ENCODE data around the gene MAN2A1.
"Not testable (repeated sequence)": the region's sequence is repeated elsewhere in the genome, so short reads cannot be mapped to it uniquely, and the experiment has no call there.

Gene MAN2A1

GRCh38 chr5:109759306-109759705, 69.6 kb downstream of the MAN2A1 start:
- no peak for DNase-seq

GRCh38 chr5:109760130-109760529, 70.4 kb downstream of the MAN2A1 start:
- not testable (repeated sequence) for DNase-seq

- no peak for DNase-seq
These were observed 73.1 kb downstream of the MAN2A1 start for GRCh38 chr5:109762821-109763220.

- DNase-seq, result no peak
These were observed 77.7 kb downstream of the MAN2A1 start for GRCh38 chr5:109767184-109767995.

GRCh38 chr5:109767997-109768396, 78.3 kb downstream of the MAN2A1 start:
- DNase-seq, result no peak

GRCh38 chr5:109769597-109770291, 80.0 kb downstream of the MAN2A1 start:
- DNase-seq, result no peak

- DNase-seq, result no peak
These were observed 85.4 kb downstream of the MAN2A1 start for GRCh38 chr5:109775130-109775529.

GRCh38 chr5:109779036-109779735, 89.5 kb downstream of the MAN2A1 start:
- no peak for DNase-seq

- DNase-seq, result no peak
These were observed 95.0 kb downstream of the MAN2A1 start for GRCh38 chr5:109784687-109785086.

GRCh38 chr5:109786206-109786855, 96.6 kb downstream of the MAN2A1 start:
- no peak for DNase-seq

GRCh38 chr5:109788596-109788995, 98.9 kb downstream of the MAN2A1 start:
- no peak for DNase-seq

GRCh38 chr5:109792613-109793012, 102.9 kb downstream of the MAN2A1 start:
- no peak for DNase-seq

- DNase-seq, result no peak
These were observed 114.1 kb downstream of the MAN2A1 start for GRCh38 chr5:109803854-109804253.

- no peak for DNase-seq
These were observed 115.7 kb downstream of the MAN2A1 start for GRCh38 chr5:109805472-109805871.

- no peak for DNase-seq
These were observed 116.2 kb downstream of the MAN2A1 start for GRCh38 chr5:109805883-109806282.

GRCh38 chr5:109812698-109813097, 123.0 kb downstream of the MAN2A1 start:
- DNase-seq, result no peak

GRCh38 chr5:109816732-109817131, 127.0 kb downstream of the MAN2A1 start:
- DNase-seq, result no peak

- DNase-seq, result no peak
These were observed 130.2 kb downstream of the MAN2A1 start for GRCh38 chr5:109819878-109820277.

- no peak for DNase-seq
These were observed 133.9 kb downstream of the MAN2A1 start for GRCh38 chr5:109823597-109823996.

- DNase-seq, result no peak
These were observed 135.7 kb downstream of the MAN2A1 start for GRCh38 chr5:109825450-109825849.

- no peak for DNase-seq
These were observed 136.7 kb downstream of the MAN2A1 start for GRCh38 chr5:109826426-109826825.

GRCh38 chr5:109829331-109829730, 139.6 kb downstream of the MAN2A1 start:
- DNase-seq, result no peak

- no peak for DNase-seq
These were observed 141.3 kb downstream of the MAN2A1 start for GRCh38 chr5:109830955-109831502.
